Muscle layer of duodenum (tissue), 2 donors: Measurements from ENCODE around the gene CNBD2.
"Not testable (repeated sequence)": the region's sequence is repeated elsewhere in the genome, so short reads cannot be mapped to it uniquely, and the experiment has no call there.

Source experiments
- H3K27ac ChIP-seq: one replicate; pipeline ENCODE4 v1.7.0; 2013; ENCODE audit warnings: mild to moderate bottlenecking, low read length
- H3K27me3 ChIP-seq: one replicate; pipeline ENCODE4 v1.7.0; 2013; ENCODE audit warnings: low read depth, mild to moderate bottlenecking, control low read depth, low read length
- H3K36me3 ChIP-seq, 2 donors: one replicate each; pipeline ENCODE4 v1.7.0; 2013; ENCODE audit warnings: low read length in 2 of 2, control low read depth in 1 of 2, mild to moderate bottlenecking in 1 of 2; ENCODE audit not compliant: insufficient read depth in 2 of 2, control insufficient read depth in 1 of 2
- H3K4me1 ChIP-seq, 2 donors: one replicate each; pipeline ENCODE4 v1.7.0; 2013; ENCODE audit warnings: low read length in 2 of 2, mild to moderate bottlenecking in 2 of 2, control low read depth in 1 of 2, moderate library complexity in 1 of 2; ENCODE audit not compliant: insufficient read depth in 2 of 2, control insufficient read depth in 1 of 2
- H3K4me3 ChIP-seq, 2 donors: one replicate each; pipeline ENCODE4 v1.7.0; 2013; ENCODE audit warnings: low read length in 2 of 2, low read depth in 1 of 2, mild to moderate bottlenecking in 1 of 2
- H3K9me3 ChIP-seq, 2 donors: one replicate each; pipeline ENCODE4 v1.7.0; 2013; ENCODE audit warnings: low read length in 2 of 2, control low read depth in 1 of 2, mild to moderate bottlenecking in 1 of 2; ENCODE audit not compliant: control insufficient read depth in 1 of 2
- donor health status: healthy.

The CNBD2 gene

DNA sequence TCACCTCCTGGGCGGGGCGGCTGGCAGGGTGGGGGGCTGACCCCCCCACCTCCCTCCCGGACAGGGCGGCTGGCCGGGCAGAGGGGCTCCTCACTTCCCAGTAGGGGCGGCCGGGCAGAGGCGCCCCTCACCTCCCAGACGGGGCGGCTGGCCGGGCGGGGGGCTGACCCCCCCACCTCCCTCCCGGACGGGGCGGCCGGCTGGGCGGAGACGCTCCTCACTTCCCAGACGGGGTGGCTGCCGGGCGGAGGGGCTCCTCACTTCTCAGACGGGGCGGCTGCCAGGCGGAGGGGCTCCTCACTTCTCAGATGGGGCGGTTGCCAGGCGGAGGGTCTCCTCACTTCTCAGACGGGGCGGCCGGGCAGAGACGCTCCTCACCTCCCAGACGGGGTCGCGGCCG, 32.9 kb downstream of the CNBD2 start:
- H3K4me3 ChIP-seq, H3K27ac ChIP-seq: not testable (repeated sequence)

DNA sequence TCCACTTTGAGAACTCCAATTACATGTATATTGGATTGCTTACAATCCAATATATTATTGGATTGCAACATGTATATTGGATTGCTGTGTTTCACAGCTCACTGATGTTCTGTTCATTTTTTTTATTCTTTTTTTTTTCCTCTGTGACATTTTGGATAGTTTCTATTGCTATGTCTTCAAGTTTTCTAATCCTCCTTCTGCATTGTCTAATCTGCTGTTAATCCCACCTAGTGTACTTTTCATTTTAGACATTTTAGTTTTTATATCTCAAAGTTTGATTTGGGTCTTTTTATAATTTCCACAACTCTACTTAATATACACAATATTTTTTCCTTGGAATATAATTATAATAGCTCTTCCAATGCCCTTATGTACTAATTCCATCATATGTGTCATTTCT, 34.5 kb downstream of the CNBD2 start:
- Histone ChIP-seq H3K27ac (no peak overlapping the region), H3K4me3 (no peak overlapping the region), H3K9me3 (no peaks in the 10 kb centered on the region), H3K27me3 (no peaks in the 10 kb centered on the region), H3K4me1 (no peaks in the 10 kb centered on the region), H3K36me3 (no peaks in the 10 kb centered on the region)

More for the DNA sequence above, 32.9 kb downstream of the CNBD2 start:
- not testable (repeated sequence) for H3K27me3 ChIP-seq, H3K36me3 ChIP-seq, H3K4me1 ChIP-seq, H3K9me3 ChIP-seq

DNA sequence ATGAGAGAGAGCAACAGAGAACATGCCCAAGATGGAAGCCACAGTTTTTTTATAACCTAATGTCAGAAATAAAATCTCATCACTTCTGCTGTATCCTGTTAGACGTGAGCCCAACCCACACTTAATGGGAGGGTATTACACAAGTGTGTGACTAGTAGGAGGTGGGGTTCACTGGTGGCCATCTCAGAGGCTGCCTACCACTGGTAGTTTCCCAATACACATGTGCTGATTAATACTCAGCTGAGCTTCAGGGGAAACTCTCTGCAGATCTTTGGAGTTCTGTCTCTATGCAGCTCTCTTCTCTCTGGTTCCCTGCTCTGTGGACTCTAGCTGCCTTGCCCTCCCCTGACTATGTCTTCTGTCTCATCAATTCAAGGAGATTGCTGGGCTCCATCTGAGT, 35.7 kb downstream of the CNBD2 start:
- H3K27ac ChIP-seq: no peak overlapping the region
- no peaks in the 10 kb centered on the region for H3K4me1 ChIP-seq
- no peaks in the 10 kb centered on the region for H3K27me3 ChIP-seq

DNA sequence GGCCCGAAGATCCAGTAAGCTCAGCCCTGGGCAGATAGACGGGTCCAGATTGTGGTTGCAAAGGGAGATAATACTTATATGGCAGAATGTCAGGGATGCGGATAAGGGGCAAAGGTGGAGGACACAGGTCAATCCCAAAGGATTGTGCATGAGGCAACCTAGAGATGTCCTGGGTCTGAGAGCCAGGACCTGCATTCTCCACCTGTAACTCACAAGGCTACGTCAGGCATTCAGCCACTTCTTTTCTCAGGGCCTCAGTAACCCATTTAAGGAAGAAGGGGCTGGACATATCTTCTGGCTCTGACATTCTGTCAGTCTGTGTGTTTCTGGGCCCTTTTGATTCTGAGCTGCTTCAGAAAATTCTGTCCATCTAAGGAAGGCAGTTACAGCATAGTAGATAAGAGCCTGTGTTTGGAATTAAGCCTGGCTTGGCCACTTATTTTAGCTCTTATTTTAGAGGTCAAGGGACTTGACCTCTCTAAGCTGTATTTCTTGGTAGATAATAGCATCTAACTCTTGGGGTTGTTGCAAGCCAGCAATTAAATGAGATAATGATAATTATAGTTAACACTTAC, 40.2 kb downstream of the CNBD2 start:
- Histone ChIP-seq H3K27me3 (no peaks in the 10 kb centered on the region), H3K4me1 (no peaks in the 10 kb centered on the region), H3K27ac (no peak overlapping the region), H3K4me3 (no peak overlapping the region), H3K36me3 (no peaks in the 10 kb centered on the region), H3K9me3 (no peaks in the 10 kb centered on the region)

More for the DNA sequence above, 35.7 kb downstream of the CNBD2 start:
- no peaks in the 10 kb centered on the region for H3K9me3 ChIP-seq
- H3K4me3 ChIP-seq: no peak overlapping the region
- H3K36me3 ChIP-seq: no peaks in the 10 kb centered on the region

DNA sequence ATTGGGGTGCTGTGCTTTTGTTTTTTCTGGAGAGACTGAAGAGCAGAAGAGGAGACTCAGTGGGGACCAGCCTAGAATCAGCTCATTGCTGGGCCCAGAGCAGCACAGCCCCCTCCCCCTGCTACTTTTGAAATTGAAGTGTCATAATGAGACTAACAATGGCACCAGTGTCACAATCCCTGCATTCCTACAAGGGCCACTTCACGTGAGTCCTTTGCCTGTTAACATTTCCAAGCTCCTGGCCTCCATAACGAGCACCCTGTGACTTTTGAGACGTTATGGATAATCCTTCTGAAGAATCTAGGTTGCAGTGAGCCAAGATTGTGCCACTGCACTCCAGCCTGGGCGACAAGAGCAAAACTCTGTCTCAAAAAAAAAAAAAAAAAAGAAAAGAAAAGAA, 41.7 kb downstream of the CNBD2 start:
- H3K27me3 ChIP-seq: no peaks in the 10 kb centered on the region
- H3K9me3 ChIP-seq: no peaks in the 10 kb centered on the region
- H3K4me3 ChIP-seq: no peak overlapping the region
- no peak overlapping the region for H3K27ac ChIP-seq
- no peaks in the 10 kb centered on the region for H3K36me3 ChIP-seq
- H3K4me1 ChIP-seq: no peaks in the 10 kb centered on the region

- Histone ChIP-seq H3K9me3 (no peaks in the 10 kb centered on the region), H3K36me3 (no peaks in the 10 kb centered on the region), H3K27ac (no peak overlapping the region), H3K4me3 (no peak overlapping the region), H3K27me3 (no peaks in the 10 kb centered on the region), H3K4me1 (no peaks in the 10 kb centered on the region)
Observed at GRCh38 chr20:36010825-36011224, 42.4 kb downstream of the CNBD2 start.

- Histone ChIP-seq H3K9me3 (no peaks in the 10 kb centered on the region), H3K36me3 (no peaks in the 10 kb centered on the region), H3K27me3 (no peaks in the 10 kb centered on the region), H3K27ac (no peak overlapping the region), H3K4me3 (no peak overlapping the region), H3K4me1 (peaks cover 7 to 9% of the 10 kb centered on the region in 2 donors)
Observed at GRCh38 chr20:36015806-36016403, 47.5 kb downstream of the CNBD2 start.

DNA sequence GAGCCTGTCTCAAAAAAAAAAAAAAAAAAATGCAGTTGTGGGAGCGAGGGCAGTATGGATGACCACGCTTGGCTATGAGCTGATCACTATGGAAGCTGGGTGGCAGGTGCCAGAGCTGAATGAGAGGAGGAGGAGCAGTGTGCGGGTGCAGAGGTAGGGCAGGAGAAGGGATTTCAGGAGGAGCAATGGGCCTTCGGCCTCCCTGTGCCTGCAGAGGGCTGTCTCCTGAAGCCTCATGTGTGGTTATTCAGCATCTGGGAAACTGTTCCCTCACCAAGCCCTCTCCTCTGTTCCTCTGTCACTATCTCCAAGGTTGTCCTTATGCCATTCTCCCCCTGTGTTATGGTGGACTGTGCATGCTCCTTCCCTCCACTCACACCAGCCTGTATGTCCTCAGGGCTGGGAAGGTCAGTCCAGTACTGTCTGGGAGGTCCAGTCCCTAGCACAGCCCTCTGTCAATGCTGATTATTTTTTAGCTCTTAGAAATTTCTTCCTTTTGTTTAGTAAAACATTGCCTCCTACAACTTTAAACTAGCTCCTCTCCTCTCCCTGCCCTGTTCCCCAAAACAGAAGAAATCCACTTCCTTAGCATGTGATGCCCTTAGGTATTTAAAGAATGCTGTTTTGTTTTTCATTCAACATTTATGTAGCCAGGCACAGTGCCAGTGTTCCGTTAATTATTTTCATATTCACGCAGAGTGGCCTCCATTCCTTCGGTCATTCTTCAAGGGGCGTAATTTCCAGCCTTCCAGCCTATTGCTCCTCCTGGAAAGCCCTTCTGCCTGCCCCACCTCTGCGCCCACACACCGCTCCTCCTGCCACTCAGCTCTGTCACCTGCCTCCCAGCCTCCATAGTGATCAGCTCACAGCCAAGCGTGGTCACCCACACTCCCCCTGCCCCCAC, 48.9 kb downstream of the CNBD2 start:
- no peak overlapping the region for H3K27ac ChIP-seq

DNA sequence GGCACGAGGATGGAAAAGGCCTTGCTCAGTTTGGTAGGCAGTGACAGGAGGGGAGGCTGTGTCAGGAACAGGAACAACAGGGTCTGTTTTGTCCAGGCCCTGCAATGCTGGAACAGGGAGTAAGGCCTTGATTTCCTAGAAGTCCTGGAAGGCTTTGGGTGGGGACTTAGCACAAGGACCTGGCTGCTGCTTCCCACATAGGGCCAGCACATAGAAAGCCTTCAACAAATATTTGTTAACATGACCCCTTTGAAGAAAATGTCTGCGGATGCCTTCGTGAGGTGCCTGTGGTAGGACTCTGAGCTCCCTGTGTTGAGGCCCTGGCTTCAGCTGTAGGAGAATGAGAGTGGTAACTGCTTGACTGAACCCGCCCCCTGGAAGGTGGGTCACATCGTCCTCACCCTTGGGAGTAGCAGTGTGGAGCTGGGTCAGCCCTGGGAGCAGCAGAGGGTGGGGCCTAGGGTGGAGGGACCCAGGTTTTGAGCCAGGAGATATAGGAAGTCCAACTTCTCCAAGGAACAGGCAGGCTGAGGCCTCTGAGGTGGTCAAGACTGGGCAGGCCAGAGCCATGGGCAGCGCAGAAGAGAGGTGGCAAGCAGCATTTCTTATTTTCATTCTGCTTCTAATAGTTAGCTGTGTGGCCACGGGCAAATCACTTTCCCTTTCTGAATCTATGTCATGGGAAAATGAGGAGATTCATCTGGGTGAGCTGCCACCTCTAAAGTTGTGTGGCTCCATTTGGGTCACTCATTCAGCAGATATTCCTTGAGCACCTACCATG, 50.0 kb downstream of the CNBD2 start:
- Histone ChIP-seq H3K4me3 (no peak overlapping the region), H3K4me1 (peaks cover 7 to 9% of the 10 kb centered on the region in 2 donors), H3K36me3 (no peaks in the 10 kb centered on the region), H3K27ac (no peak overlapping the region), H3K27me3 (no peaks in the 10 kb centered on the region), H3K9me3 (no peaks in the 10 kb centered on the region)

More for the DNA sequence above, 48.9 kb downstream of the CNBD2 start:
- H3K9me3 ChIP-seq: no peaks in the 10 kb centered on the region
- peaks cover 7 to 9% of the 10 kb centered on the region in 2 donors for H3K4me1 ChIP-seq
- H3K36me3 ChIP-seq: no peaks in the 10 kb centered on the region
- no peak overlapping the region for H3K4me3 ChIP-seq
- no peaks in the 10 kb centered on the region for H3K27me3 ChIP-seq

- not testable (repeated sequence) for H3K36me3 ChIP-seq, H3K4me3 ChIP-seq, H3K4me1 ChIP-seq, H3K27ac ChIP-seq, H3K27me3 ChIP-seq, H3K9me3 ChIP-seq
Observed at GRCh38 chr20:36026131-36026530, 57.7 kb downstream of the CNBD2 start.
